Activated CD4-positive, alpha-beta T cell treated with anti-CD3 and anti-CD28 coated beads, Interleukin-2, amount 10 ng/mL, durations not matched to agents 24 days and 14 days (primary cell): ENCODE measurements around the gene HAP1. TPM values are rescaled to one million over a fixed set of nuclear protein-coding genes. Genes with fewer than 3 reads are reported as not detected.
"Not testable (repeated sequence)": the region's sequence is repeated elsewhere in the genome, so short reads cannot be mapped to it uniquely, and the experiment has no call there.

Experiments used
- DNase-seq: peaks from one replicate; pipeline ENCODE4 v3.0.0; 2022
- H3K27ac Mint-ChIP-seq: one replicate; pipeline ENCODE4 v1.8.0; 2022; ENCODE audit warnings: mild to moderate bottlenecking, mixed read lengths
- H3K27me3 Mint-ChIP-seq: one replicate; pipeline ENCODE4 v1.8.0; 2022; ENCODE audit warnings: mixed read lengths
- H3K36me3 Mint-ChIP-seq: one replicate; pipeline ENCODE4 v1.8.0; 2022; ENCODE audit warnings: low read depth, mild to moderate bottlenecking, mixed read lengths
- H3K4me1 Mint-ChIP-seq: one replicate; pipeline ENCODE4 v1.8.0; 2021; ENCODE audit warnings: mixed read lengths
- H3K4me3 Mint-ChIP-seq: one replicate; pipeline ENCODE4 v1.8.0; 2022; ENCODE audit warnings: mild to moderate bottlenecking, moderate library complexity, mixed read lengths
- H3K9me3 Mint-ChIP-seq: one replicate; pipeline ENCODE4 v1.8.0; 2021; ENCODE audit warnings: mixed read lengths
- intact Hi-C: fragments of 100-400 bp; cut with micrococcal nuclease; formaldehyde crosslinking; loops from one replicate; pipeline ENCODE4 v1.15.1; 2023
- total RNA-seq: library from RNA; stranded (reverse); gene quantifications from 2 replicates; pipeline ENCODE4 v1.2.3, GENCODE V29; 2022

The HAP1 gene
- total RNA-seq, 1 donor from 2014 or later: 0.05 TPM

DNA sequence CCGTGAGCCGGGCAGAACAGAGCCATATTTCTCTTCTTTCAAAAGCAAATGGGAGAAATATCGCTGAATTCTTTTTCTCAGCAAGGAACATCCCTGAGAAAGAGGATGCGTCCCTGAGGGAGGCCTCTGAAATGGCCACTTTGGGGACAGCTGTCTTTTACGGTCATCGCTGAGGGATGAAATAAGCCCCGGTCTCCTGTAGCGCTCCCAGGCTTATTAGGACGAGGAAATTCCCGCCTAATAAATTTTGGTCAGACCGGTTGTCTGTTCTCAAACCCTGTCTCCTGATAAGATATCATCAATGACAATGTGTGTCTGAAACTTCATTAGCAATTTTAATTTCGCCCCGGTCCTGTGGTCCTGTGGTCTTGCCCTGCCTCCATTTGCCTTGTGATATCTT is 48.7 kb downstream of the HAP1 start:
- Mint-ChIP-seq H3K36me3 (peaks cover 17% of the 10 kb centered on the region), H3K4me1 (peaks cover 30% of the 10 kb centered on the region)
- intact Hi-C loops: loop anchor here (5.0 kb wide), 1 partner anchor 1143 kb away; no protein-coding TSS in a partner anchor
- not testable (repeated sequence) for H3K9me3 Mint-ChIP-seq, DNase-seq, H3K27me3 Mint-ChIP-seq, H3K4me3 Mint-ChIP-seq, H3K27ac Mint-ChIP-seq

DNA sequence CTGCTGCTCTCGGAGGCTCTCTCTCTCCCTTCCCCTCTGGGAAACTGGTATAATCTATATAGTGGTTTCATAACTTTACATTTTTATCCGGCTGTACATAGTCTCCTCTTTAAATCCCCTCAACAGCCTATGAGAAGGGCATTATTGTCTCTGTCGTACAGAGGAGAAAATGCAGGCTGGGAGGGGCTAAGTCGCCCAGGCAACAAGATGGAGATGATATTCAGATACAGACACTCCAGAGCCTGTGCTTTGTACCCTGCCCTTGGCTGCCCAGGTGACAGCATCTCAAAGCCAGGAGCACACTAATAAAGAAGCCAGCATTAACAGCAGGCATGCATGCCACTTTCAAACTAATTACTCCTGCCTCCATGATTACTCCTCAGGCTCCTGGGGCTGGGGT is 50.4 kb downstream of the HAP1 start:
- H3K4me3 Mint-ChIP-seq: no peak overlapping the region
- H3K4me1 Mint-ChIP-seq: peaks cover 34% of the 10 kb centered on the region
- intact Hi-C loops: no loop called here
- no peak overlapping the region for H3K27ac Mint-ChIP-seq
- peak; percentile 55 for DNase-seq
- no peaks in the 10 kb centered on the region for H3K27me3 Mint-ChIP-seq
- no peaks in the 10 kb centered on the region for H3K9me3 Mint-ChIP-seq
- H3K36me3 Mint-ChIP-seq: no peaks in the 10 kb centered on the region

DNA sequence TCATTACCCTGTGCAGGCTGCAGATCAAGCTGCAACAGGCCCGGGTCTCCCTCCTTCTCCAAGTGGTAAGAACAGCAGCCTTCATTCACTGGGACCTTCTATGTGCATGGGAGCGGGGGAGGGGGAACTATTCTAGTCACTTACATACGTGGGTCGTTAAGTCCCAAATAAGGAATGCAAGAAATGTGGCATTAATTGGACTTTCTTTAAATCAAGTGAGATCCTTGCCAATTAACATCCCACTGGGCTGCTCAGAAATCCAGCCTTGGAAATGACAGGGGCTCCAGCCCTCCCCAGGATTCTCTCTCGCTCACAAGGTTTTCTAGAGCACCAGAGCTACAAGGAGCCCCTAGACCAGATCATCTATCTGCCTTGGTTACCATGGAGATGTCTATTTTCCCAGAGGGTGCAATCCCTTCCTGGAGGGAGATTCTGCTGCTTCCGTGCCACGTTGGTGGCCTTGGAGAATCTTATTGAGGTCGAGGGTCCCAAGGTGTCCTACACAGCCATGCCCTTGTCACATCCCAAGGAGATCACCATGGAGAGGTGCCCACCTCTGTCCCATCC is 50.9 kb downstream of the HAP1 start:
- no peaks in the 10 kb centered on the region for H3K36me3 Mint-ChIP-seq
- peak; percentile 55 for DNase-seq
- no peak overlapping the region for H3K27ac Mint-ChIP-seq
- H3K4me3 Mint-ChIP-seq: no peak overlapping the region
- no peaks in the 10 kb centered on the region for H3K27me3 Mint-ChIP-seq
- H3K4me1 Mint-ChIP-seq: peaks cover 38% of the 10 kb centered on the region
- H3K9me3 Mint-ChIP-seq: no peaks in the 10 kb centered on the region
- intact Hi-C loops: no loop called here

DNA sequence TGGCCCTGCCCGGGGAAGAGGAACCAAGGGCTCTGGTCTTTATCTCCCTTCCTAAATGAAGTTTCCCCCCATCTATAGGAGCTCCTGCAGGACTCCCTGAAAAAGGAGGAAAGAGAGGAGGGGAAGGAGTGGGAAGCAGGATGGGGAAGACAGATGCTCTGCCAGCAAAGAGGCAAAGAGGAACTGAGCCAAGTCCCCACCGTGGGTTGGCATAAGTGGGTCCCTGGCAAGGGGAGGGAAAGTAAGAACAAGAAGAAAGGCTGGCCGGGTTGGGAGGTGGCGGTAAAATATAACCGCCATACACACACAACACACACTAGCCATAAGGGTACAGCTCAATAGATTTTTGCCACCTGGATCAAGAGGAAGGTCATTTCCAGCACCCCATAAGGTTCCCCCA is 51.8 kb downstream of the HAP1 start:
- Mint-ChIP-seq H3K36me3 (no peaks in the 10 kb centered on the region), H3K4me3 (no peak overlapping the region), H3K27ac (peak overlapping the region; percentile 9), H3K9me3 (no peaks in the 10 kb centered on the region), H3K4me1 (peaks cover 36% of the 10 kb centered on the region), H3K27me3 (no peaks in the 10 kb centered on the region)
- intact Hi-C loops: no loop called here
- DNase-seq: peak; percentile 51

DNA sequence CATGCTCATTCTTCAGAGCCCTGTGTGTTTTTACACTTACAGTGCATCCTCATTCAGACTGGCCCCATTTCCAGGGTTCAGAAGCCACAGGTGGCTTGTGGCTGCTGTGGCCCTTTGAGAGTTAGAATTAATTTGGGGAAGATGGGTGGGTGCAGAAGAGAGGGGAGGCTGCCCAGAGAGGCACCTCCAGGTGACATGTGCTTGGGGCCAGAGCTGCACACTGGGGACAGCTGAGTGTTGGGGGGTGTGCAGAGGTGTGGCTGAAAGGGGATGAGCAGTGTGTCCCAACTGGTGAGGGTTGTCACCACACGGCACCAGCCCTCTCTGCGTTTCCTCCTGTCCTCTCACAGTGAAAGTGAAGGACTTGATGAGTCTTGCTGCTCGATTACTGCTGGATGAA is 52.7 kb downstream of the HAP1 start:
- peak; percentile 55 for DNase-seq
- intact Hi-C loops: no loop called here
- peaks cover 39% of the 10 kb centered on the region for H3K4me1 Mint-ChIP-seq
- H3K27ac Mint-ChIP-seq: peak overlapping the region; percentile 60
- H3K9me3 Mint-ChIP-seq: no peaks in the 10 kb centered on the region
- H3K4me3 Mint-ChIP-seq: no peak overlapping the region
- no peaks in the 10 kb centered on the region for H3K36me3 Mint-ChIP-seq
- no peaks in the 10 kb centered on the region for H3K27me3 Mint-ChIP-seq

DNA sequence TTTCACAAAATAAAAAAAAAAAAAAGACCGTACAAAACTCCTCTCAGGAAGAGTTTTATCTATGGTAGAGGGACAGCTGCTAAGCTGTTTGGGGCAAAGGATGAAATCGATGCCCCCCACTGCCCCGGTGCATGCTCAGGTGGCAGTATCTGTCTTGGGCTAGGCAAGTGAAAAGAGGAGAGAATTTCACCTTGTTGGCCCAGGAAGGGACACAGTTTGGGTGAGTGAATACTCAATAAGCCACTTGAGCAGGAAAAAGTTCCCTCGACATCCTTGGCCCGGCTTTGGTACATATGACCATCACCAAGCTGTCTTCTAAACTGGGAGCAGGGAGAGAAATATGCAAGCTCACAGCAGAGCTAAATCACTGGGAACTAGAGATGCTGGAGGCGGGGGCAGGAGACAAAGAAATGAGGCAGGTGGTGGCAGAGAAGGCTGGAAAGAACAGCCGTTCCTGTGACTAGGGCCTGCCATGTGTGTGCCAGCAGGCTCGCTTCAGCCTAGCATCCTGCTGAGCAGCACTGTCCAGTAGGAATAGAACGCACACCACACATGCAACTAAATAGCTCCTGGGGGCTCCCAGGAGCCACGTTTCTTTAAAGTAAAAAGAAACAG is 53.9 kb downstream of the HAP1 start:
- Mint-ChIP-seq H3K4me1 (peaks cover 49% of the 10 kb centered on the region), H3K9me3 (no peaks in the 10 kb centered on the region), H3K36me3 (peaks cover 1% of the 10 kb centered on the region), H3K27me3 (no peaks in the 10 kb centered on the region), H3K4me3 (no peak overlapping the region), H3K27ac (peak overlapping the region; percentile 83)
- peak; percentile 58 for DNase-seq
- intact Hi-C loops: no loop called here

DNA sequence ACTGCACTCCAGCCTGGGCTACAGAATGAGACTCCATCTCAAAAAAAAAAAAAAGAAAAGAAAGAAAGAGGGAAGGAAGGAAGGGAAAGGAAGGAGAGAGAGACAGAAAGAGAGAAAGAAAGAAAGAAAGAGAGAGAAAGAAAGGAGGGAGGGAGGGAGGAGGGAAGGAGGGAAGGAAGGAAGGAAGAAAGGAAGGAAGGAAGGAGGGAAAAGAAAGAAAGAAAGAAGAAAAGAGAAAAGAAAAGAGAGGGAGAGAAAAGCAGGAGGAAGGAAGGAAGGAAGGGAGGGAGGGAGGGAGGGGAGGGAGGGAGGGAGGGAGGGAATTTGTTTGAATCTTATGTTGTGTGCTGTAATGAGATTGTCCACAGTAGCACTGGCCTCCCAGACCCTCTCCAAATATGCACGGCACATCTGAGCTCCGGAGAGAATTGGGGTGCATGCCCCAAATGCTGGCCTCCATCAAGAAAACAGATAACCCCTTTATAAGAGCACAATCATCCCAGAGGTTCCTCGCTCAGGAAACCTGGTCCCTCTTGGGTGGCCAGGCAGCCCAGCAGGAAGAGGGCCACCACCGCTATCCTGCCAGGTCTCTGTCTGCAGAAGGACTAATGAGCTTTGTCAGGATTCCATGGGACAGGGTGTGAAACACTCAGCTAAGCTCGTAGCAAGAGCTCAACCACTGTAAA is 54.6 kb downstream of the HAP1 start:
- intact Hi-C loops: loop anchor here (1.0 kb wide), 2 partner anchors 8 to 11 kb away; partner anchors contain the start of gene EIF1
- H3K27me3 Mint-ChIP-seq: no peaks in the 10 kb centered on the region
- H3K27ac Mint-ChIP-seq: peak overlapping the region; percentile 98
- H3K9me3 Mint-ChIP-seq: no peaks in the 10 kb centered on the region
- H3K4me1 Mint-ChIP-seq: peaks cover 49% of the 10 kb centered on the region
- peak overlapping the region; percentile 86 for H3K4me3 Mint-ChIP-seq
- DNase-seq: peak; percentile 60
- peaks cover 1% of the 10 kb centered on the region for H3K36me3 Mint-ChIP-seq

DNA sequence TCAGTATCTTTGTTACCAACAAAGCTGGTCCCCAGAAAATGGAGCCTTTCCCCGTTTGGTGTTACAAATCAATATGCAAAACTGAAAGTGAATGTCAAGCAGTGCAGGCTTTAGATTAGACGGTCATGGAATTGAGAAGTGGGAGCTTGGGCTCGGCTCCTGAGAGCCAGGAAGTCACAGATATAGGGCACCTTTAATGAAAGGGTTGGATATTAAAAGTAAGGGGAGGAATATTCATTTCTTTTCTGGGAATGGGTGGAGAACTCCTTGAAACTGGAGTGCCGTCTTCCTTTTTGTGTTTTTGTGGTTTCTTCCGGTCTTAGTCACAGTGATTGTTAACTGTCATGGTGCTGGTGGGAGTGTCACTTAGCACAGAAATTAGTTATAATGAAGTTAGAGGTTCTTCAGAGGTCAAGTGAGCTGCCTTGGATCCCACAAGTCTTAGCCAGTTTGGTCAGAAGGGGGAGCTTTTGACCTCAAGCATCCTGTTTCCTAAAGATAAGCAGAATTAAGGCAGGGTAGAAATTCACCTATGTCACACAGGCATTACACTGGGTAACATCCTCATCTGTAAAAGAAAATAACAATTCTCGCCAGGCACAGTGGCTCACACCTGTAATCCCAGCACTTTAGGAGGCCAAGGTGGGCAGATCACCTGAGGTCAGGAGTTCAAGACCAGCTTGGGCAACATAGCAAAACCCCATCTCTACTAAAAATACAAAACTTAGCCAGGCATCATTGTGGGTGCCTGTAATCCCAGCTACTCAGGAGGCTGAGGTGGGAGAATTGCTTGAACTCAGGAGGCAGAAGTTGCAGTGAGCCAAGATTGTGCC is 55.3 kb downstream of the HAP1 start:
- H3K4me3 Mint-ChIP-seq: peak overlapping the region; percentile 86
- H3K9me3 Mint-ChIP-seq: no peaks in the 10 kb centered on the region
- H3K36me3 Mint-ChIP-seq: peaks cover 1% of the 10 kb centered on the region
- peak overlapping the region; percentile 98 for H3K27ac Mint-ChIP-seq
- H3K27me3 Mint-ChIP-seq: no peaks in the 10 kb centered on the region
- peak; percentile 94 for DNase-seq
- peaks cover 51% of the 10 kb centered on the region for H3K4me1 Mint-ChIP-seq
- intact Hi-C loops: loop anchor here (1.0 kb wide), 2 partner anchors 9 to 10 kb away; partner anchors contain the start of gene EIF1

DNA sequence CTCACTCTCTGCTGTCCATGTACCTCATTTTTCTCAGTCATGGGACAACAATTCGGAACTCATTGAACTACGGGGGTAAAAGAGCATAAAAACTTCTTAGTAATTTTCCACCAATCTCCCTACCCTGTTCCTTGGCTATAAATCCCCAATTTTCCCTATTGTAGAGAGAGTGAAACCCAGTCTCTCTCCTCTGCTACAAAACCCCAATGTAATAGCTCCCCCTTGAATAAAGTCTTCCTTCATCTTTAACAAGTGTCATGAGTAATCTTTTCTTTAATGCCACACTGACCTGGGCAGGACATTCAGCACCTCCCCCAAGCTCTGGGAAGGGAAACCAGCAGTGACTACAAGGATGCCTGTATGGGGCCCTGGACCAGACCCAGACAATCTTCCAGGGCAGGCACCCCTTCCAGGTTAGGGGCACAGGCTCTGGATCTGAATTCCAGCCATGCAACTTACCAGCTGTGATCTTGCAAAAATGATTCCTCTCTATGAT is 56.0 kb downstream of the HAP1 start:
- DNase-seq: no peak
- Mint-ChIP-seq H3K27me3 (no peaks in the 10 kb centered on the region), H3K4me3 (peak overlapping the region; percentile 86), H3K27ac (peak overlapping the region; percentile 98), H3K9me3 (no peaks in the 10 kb centered on the region), H3K4me1 (peaks cover 49% of the 10 kb centered on the region), H3K36me3 (peaks cover 1% of the 10 kb centered on the region)
- intact Hi-C loops: no loop called here

DNA sequence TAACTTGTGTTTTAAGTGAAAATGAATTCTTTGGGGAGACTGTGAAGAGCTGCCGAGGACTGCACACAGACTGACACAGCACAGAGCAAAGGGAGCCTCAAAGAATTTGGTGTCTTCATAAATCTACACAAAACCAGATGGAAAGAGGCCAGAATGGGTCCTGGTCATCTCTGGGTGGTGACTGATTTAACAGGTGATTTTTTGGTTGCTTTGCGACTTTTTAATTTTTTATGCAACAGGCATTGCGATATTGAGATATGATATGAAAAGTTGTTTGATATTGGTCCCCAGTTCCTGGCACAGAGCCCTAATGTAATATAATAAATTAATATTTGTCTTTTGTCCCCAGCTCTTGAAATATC is 58.4 kb downstream of the HAP1 start:
- DNase-seq: no peak
- peaks cover 1% of the 10 kb centered on the region for H3K36me3 Mint-ChIP-seq
- H3K9me3 Mint-ChIP-seq: no peaks in the 10 kb centered on the region
- no peaks in the 10 kb centered on the region for H3K27me3 Mint-ChIP-seq
- H3K27ac Mint-ChIP-seq: peak overlapping the region; percentile 45
- intact Hi-C loops: no loop called here
- H3K4me1 Mint-ChIP-seq: peaks cover 51% of the 10 kb centered on the region
- H3K4me3 Mint-ChIP-seq: no peak overlapping the region

DNA sequence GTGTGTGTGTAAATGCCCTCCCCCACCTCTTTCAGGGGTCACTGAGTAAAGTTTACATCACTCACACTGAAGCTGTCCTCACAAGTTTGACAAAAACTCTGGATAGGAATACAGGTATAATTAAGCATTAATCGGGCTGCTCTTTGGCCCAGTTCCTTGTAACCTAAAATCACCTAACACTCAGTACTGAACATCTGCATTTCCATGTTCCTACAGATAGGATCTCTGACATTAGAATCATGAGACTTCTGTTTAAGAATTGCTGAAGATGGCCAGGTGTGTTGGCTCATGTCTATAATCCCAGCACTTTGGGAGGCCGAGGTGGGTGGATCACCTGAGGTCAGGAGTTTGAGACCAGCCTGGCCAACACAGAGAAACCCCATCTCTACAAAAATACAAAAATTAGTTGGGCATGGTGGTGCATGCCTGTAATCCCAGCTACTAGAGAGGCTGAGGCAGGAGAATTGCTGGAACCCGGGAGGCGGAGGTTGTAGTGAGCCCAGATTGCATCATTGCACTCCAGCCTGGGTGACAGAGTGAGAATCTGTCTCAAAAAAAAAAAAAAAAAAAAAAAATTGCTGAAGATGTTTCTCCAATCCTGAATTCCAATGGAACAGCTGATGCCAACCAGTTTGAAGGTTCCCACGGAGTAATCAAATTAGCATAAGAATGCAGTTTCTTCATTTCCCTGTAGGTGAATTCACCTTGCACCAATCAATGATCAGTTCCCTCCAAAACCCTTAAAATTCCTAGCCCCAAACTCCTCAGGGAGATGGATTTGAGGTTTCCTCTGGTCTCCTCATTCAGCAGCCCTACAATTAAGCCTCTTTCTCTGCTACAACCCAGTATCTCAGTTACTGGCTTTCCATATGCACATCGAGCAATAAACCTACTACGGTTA is 59.0 kb downstream of the HAP1 start:
- peak overlapping the region; percentile 45 for H3K27ac Mint-ChIP-seq
- peaks cover 52% of the 10 kb centered on the region for H3K4me1 Mint-ChIP-seq
- H3K4me3 Mint-ChIP-seq, H3K9me3 Mint-ChIP-seq, intact Hi-C loops, H3K27me3 Mint-ChIP-seq, DNase-seq, H3K36me3 Mint-ChIP-seq: not testable (repeated sequence)
